ENCODE measurements around the gene NCKAP5. TPM values are rescaled to one million over a fixed set of nuclear protein-coding genes. Genes with fewer than 3 reads are reported as not detected.

NCKAP5 gene
- total and polyA plus RNA-seq, 9 donors, result 0.80 to 2.7 (median 2.2) TPM

- no peak for TF ChIP-seq CTCF (IDR thresholded peaks at IDR 0.05)
- WGBS, 3 donors, result 88 to 94% (median 93%) methylated on average over 5 of the region's 5 CpGs
- Histone ChIP-seq H3K36me3 (no peaks in the 10 kb centered on the region), H3K9me3 (no peaks in the 10 kb centered on the region), H3K4me1 (ENCODE audit: insufficient read depth) (no peaks in the 10 kb centered on the region), H3K27ac (no peak overlapping the region), H3K4me3 (no peak overlapping the region), H3K27me3 (no peaks in the 10 kb centered on the region)
- intact Hi-C loops (cut with DNase I), result no loop called here
- no peak for DNase-seq
These were observed 624.4 kb downstream of the NCKAP5 start for GRCh38 chr2:132943829-132944228.

GRCh38 chr2:132941296-132942020 is 626.8 kb downstream of the NCKAP5 start:
- 89 to 92% (median 90%) methylated on average over 4 of the region's 4 CpGs for WGBS, 3 donors
- no peaks in the 10 kb centered on the region for H3K36me3 ChIP-seq
- no peak overlapping the region for H3K27ac ChIP-seq

DNA sequence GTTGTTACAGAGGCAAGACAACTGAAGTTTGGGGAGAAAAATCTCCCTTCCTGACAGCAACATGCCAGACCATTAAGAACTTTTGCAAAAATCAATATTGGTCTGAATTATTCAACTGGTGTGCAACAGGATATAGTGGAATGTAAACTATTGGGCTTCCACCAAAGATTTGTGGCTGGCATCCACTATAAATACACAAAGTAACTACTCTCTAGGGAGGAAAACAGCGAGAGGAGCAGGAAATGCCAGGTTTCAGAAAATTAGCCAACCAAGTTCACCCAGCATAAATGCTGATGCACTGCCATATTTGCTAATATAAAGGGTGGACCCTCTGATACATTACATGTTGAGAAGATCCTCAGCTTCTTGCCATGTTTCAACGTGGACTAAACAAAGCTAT is 630.6 kb downstream of the NCKAP5 start:
- no peak for DNase-seq
- no peaks in the 10 kb centered on the region for H3K9me3 ChIP-seq
- H3K4me1 ChIP-seq (ENCODE audit: insufficient read depth), result no peaks in the 10 kb centered on the region
- intact Hi-C loops (cut with DNase I), result no loop called here
- H3K4me3 ChIP-seq, result no peak overlapping the region
- H3K36me3 ChIP-seq, result no peaks in the 10 kb centered on the region
- H3K27ac ChIP-seq, result no peak overlapping the region
- WGBS, 3 donors, result 20 to 40% (median 21%) methylated on average over 2 of the region's 2 CpGs
- no peak for TF ChIP-seq EP300 (IDR thresholded peaks at IDR 0.05)
- TF ChIP-seq POLR2A (IDR thresholded peaks at IDR 0.05), result no peak
- TF ChIP-seq CTCF (IDR thresholded peaks at IDR 0.05), result no peak
- H3K27me3 ChIP-seq, result no peaks in the 10 kb centered on the region

More at GRCh38 chr2:132941296-132942020, 626.8 kb downstream of the NCKAP5 start:
- Histone ChIP-seq H3K27me3 (no peaks in the 10 kb centered on the region), H3K9me3 (no peaks in the 10 kb centered on the region), H3K4me3 (no peak overlapping the region), H3K4me1 (ENCODE audit: insufficient read depth) (no peaks in the 10 kb centered on the region)
- intact Hi-C loops (cut with DNase I), result no loop called here
- TF ChIP-seq CTCF (IDR thresholded peaks at IDR 0.05), result no peak
- no peak for TF ChIP-seq EP300 (IDR thresholded peaks at IDR 0.05)
- TF ChIP-seq POLR2A (IDR thresholded peaks at IDR 0.05), result no peak
- no peak for DNase-seq

DNA sequence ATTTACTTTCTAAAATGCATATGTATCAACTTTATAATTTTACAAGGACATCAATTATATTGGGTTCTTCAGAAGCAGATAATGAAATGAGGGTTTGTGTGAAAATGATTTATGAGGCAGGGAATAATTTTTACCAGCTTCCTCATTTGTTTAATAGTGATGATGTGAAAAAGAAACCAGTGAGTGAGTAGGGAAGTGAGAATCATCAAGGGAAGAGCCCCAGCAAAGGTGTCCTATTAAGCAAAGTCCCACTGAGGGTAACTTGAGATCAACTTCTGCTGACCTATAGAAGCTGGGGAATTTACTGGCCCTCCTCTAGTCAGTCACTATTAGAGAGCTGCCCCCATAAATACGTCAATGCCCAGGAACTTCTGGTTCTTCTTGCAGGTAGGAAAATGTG is 631.5 kb downstream of the NCKAP5 start:
- TF ChIP-seq CTCF (IDR thresholded peaks at IDR 0.05) (no peak), EP300 (IDR thresholded peaks at IDR 0.05) (no peak), POLR2A (IDR thresholded peaks at IDR 0.05) (no peak)
- no peaks in the 10 kb centered on the region for H3K9me3 ChIP-seq
- no peak overlapping the region for H3K27ac ChIP-seq
- no peaks in the 10 kb centered on the region for H3K27me3 ChIP-seq
- no peaks in the 10 kb centered on the region for H3K36me3 ChIP-seq
- no peaks in the 10 kb centered on the region for H3K4me1 ChIP-seq (ENCODE audit: insufficient read depth)
- 79 to 92% (median 88%) methylated on average over 1 of the region's 1 CpG for WGBS, 3 donors
- intact Hi-C loops (cut with DNase I), result no loop called here
- H3K4me3 ChIP-seq, result no peak overlapping the region
- DNase-seq, result no peak

All from ovary (tissue), 9 donors.